Measurements from ENCODE around the gene MYBPHL.
A peak's percentile ranks its signal among the peaks of the same experiment; 100 is the strongest.

Gene MYBPHL

DNA sequence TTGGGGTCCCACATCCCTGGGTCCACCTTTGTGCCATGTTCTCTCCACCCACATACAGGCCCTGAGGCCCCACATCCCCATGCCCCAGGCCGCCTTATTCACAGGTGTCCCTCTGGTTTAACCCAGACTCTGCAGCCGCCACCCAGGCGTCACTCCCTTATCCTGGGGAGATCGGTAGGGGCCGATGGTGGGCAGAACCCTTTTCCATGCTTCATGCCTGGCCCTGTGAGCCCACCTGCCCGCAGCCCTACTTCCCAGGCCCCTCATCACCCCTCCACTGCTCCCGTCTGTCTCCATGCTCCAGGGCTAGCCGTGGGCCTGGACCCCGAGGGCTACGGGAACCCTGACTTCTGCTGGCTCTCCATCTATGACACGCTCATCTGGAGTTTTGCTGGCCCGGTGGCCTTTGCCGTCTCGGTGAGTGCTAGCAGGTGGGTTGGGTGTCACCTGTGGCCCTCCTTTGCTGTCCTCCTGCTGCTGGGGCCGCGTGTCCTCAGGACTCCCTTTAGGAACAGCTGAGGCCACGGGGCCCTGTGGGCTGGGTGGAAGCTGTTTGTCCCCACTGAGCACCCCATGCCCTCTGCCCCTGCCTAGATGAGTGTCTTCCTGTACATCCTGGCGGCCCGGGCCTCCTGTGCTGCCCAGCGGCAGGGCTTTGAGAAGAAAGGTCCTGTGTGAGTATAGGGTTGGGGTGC is 36.0 kb downstream of the MYBPHL start:
- DNase-seq, result no peak
- intact Hi-C loops (cut with DNase I), result loop anchor here (10.0 kb wide), 1 partner anchor 264 kb away; the partner anchor contains the start of gene GPR61

DNA sequence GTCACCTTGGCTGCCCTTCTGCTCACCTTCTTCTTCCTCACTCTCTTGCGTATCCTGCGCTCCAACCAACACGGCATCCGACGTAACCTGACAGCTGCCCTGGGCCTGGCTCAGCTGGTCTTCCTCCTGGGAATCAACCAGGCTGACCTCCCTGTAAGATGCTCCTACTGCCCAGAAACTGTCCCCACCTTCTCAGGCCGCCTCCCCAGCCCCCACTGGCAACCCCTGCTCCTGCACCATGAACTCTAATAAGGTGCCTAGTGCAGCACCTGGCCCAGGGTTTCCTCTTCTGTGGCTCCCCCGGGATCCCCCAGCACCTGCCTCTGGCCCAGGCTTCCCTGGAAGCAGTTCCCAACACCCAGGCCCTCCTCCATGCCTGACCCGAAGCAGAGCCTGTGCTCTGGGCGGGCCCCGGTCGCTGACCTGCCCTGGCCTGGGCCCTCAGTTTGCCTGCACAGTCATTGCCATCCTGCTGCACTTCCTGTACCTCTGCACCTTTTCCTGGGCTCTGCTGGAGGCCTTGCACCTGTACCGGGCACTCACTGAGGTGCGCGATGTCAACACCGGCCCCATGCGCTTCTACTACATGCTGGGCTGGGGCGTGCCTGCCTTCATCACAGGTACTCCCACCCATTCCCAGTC is 36.7 kb downstream of the MYBPHL start:
- intact Hi-C loops (cut with DNase I), result loop anchor here (10.0 kb wide), 3 partner anchors 125 to 265 kb away; partner anchors contain the start of genes ELAPOR1, GPR61 and SORT1

DNA sequence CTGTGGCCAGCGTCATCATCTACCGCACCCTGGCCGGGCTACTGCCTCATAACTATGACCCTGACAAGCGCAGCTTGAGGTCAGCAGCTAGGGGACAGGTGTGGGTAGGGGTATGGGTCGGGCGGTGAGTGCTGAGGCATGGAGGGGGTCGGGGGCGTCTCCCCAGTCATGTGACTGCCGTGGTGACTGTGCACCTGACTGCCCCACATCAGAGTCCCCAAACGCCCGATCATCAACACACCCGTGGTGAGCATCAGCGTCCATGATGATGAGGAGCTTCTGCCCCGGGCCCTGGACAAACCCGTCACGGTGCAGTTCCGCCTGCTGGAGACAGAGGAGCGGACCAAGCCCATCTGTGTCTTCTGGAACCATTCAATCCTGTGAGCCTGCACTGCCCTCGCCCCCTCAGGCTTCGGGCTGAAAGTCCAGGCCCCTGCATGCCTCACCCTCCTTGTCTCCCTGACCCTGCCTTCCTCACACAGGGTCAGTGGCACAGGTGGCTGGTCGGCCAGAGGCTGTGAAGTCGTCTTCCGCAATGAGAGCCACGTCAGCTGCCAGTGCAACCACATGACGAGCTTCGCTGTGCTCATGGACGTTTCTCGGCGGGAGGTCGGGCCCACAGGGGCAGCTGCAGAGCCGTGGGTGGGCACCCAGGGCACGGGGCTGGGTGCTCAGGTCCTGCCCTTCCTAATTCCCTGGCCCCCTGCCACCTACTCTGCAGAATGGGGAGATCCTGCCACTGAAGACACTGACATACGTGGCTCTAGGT is 37.4 kb downstream of the MYBPHL start:
- peak in 1 of 42 donors; percentile 29 for DNase-seq

More for the DNA sequence above, 36.7 kb downstream of the MYBPHL start:
- no peak for DNase-seq

DNA sequence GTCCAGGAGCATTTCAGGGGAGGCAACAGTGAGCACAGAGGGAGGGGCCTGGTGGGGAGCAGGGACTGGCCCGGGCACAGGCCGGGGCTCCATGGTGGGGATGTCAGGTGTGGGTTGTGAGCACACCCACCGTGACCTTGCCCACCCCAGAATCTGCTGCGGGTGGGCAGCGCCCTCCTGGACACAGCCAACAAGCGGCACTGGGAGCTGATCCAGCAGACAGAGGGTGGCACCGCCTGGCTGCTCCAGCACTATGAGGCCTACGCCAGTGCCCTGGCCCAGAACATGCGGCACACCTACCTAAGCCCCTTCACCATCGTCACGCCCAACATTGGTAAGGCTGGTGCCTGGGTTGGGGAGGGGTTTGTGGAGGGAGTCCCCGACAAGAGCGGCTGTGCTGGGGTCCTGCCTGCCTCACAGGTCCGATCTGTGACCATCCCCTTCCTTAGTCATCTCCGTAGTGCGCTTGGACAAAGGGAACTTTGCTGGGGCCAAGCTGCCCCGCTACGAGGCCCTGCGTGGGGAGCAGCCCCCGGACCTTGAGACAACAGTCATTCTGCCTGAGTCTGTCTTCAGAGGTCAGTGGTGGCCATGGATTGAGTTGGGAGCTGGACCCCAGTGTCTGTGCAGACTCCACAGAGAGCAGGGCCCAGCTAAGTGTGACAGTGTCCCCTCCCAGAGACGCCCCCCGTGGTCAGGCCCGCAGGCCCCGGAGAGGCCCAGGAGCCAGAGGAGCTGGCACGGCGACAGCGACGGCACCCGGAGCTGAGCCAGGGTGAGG is 38.2 kb downstream of the MYBPHL start:
- peak in 3 of 42 donors; percentile 52 to 64 (median 52) for DNase-seq
- intact Hi-C loops (cut with DNase I), result loop anchor here (10.0 kb wide), 2 partner anchors 126 to 154 kb away; partner anchors contain the start of genes ELAPOR1 and SORT1

More for the DNA sequence above, 37.4 kb downstream of the MYBPHL start:
- intact Hi-C loops (cut with DNase I), result loop anchor here (10.0 kb wide), 2 partner anchors 125 to 155 kb away; partner anchors contain the start of genes ELAPOR1 and SORT1

DNA sequence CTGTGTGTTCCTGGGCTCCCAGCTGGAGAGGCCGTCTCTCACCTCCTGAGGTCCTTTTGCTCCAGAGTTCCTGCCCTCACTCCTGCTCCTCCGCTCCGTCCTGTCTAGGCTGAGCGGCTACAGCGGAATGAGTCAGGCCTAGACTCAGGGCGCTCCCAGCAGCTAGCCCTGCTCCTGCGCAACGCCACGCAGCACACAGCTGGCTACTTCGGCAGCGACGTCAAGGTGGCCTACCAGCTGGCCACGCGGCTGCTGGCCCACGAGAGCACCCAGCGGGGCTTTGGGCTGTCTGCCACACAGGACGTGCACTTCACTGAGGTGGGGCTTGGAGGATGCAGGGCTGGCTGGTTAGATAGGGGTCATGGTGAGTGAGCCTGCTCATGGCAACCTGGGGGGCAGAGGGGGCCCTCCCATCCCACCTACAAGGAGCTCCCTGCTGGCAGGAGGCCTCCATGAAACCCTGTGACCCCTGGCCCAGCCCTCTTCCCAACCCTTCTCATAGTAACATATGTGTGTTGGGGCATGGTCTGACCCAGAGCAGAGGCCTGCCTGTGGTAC is 39.0 kb downstream of the MYBPHL start:
- intact Hi-C loops (cut with DNase I), result loop anchor here (10.0 kb wide), 2 partner anchors 127 to 153 kb away; partner anchors contain the start of genes ELAPOR1 and SORT1
- peak in 1 of 42 donors; percentile 24 for DNase-seq

DNA sequence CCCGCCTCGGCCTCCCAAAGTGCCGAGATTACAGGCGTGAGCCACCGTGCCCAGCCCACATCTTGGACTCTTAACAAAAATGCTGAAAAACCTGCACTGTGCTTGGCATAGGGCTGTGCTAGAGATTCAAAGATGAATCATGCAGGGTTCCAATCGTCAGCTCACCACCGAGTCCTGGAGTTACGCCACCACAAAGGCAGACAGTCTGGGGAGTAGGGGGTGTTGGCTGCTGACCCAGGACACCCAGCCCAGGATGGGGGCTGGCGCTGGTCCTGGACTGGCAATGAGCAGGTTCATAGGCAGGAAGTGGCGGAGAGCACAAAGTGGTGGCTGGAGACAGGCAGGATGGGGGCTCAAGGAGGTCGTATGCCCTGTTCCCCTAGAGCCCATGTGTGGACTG is 39.8 kb downstream of the MYBPHL start:
- intact Hi-C loops (cut with DNase I), result loop anchor here (10.0 kb wide), 2 partner anchors 128 to 152 kb away; partner anchors contain the start of genes ELAPOR1 and SORT1
- no peak for DNase-seq

DNA sequence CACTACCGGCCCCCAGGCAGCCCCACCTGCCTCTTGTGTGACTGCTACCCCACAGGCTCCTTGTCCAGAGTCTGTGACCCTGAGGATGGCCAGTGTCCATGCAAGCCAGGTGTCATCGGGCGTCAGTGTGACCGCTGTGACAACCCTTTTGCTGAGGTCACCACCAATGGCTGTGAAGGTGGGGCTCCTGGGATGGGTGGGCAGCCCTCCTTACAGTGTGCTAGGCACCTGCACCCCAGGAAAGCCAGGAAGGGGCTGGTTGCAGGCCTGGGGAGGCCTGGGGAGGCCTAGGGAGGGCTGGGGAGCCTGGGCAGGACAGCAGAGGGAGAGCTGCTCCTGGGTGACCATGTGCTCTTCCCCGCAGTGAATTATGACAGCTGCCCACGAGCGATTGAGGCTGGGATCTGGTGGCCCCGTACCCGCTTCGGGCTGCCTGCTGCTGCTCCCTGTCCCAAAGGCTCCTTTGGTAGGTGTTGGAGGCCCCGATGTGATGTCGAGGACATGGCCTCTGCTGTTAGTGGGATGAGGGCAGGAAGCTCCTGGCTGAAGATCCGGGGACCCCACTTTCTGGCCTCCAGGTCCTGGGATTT is 41.0 kb downstream of the MYBPHL start:
- intact Hi-C loops (cut with DNase I), result loop anchor here (10.0 kb wide), 2 partner anchors 129 to 151 kb away; partner anchors contain the start of genes ELAPOR1 and SORT1
- peak in 1 of 42 donors; percentile 17 for DNase-seq

DNA sequence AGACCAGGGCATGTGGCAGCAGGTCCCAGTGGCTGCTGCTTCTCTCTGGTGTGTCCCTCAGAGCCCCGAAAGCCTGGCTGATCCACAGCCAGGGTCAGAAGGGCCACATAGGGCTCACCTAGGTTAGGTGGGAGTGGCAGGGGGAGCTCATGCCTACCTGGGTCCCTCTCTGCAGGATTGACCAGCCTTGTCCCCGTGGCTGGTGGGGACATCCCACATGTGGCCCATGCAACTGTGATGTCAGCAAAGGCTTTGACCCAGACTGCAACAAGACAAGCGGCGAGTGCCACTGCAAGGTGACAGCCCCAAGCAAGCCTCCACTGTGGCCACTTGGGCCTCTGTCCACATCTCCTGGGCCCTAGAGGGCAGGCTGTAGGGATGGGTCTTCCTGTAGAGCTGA is 41.8 kb downstream of the MYBPHL start:
- peak in 2 of 42 donors; percentile 9 to 15 for DNase-seq
- intact Hi-C loops (cut with DNase I), result loop anchor here (10.0 kb wide), 2 partner anchors 130 to 150 kb away; partner anchors contain the start of genes ELAPOR1 and SORT1

DNA sequence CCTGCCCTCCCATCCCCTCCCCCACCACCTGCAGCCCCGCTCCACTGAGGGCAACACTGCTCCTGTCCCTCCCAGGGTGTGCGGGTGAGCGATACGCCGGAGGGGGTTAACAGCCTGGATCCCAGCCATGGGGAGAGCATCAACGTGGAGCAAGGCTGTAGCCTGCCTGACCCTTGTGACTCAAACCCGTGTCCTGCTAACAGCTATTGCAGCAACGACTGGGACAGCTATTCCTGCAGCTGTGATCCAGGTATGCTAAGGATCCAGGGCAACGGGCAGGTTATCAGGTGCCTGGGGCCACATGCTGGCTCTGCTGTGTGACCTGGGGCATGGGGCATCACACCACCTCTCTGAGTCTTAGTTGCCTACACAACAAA is 42.4 kb downstream of the MYBPHL start:
- DNase-seq, result no peak
- intact Hi-C loops (cut with DNase I), result loop anchor here (5.0 to 10.0 kb wide), 3 partner anchors 62 to 150 kb away; partner anchors contain the start of genes ELAPOR1 and SORT1

DNA sequence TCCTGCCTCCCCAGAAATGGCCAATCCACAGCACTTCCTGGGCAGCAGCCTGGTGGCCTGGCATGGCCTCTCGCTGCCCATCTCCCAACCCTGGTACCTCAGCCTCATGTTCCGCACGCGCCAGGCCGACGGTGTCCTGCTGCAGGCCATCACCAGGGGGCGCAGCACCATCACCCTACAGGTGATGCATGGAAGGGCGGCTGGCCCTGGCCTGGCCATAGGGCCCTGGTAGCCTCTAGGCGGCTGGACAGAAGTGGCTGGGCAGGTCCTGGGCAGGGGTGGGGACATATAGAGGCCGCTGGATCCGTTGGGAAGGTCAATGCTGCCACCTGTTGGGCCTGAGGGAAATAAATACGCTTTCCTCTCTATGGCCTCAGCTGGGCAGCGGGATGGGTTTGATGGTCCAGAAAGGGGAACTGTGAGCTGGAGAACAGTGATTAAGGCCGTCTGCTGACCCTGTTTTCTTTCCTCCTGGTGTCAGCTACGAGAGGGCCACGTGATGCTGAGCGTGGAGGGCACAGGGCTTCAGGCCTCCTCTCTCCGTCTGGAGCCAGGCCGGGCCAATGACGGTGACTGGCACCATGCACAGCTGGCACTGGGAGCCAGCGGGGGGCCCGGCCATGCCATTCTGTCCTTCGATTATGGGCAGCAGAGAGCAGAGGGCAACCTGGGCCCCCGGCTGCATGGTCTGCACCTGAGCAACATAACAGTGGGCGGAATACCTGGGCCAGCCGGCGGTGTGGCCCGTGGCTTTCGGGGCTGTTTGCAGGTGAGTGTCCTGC is 43.0 kb downstream of the MYBPHL start:
- DNase-seq, result peak; percentile 63 to 94 (median 84)
- intact Hi-C loops (cut with DNase I), result loop anchor here (5.0 to 10.0 kb wide), 3 partner anchors 61 to 149 kb away; partner anchors contain the start of genes ELAPOR1 and SORT1

DNA sequence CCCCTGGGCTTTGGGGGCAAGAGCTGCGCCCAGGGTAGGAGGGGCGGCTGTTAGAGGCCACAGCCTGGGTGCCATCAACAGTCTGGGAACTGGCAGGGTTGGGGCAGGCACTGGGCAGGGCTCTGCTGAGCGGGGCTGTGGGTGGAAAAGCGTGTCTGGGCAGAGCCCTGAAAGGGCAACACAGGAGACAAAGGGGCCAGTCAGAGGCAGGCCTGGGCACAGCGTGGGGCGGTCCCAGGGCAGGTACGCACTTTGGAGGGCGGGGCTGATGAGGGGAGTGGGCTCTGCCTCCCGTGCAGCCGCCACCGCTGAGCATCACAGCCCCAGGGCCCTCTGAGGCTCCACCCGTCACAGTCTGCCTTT is 43.6 kb downstream of the MYBPHL start:
- intact Hi-C loops (cut with DNase I), result loop anchor here (5.0 to 10.0 kb wide), 3 partner anchors 61 to 148 kb away; partner anchors contain the start of genes ELAPOR1 and SORT1
- DNase-seq, result peak in 2 of 42 donors; percentile 26 to 51

DNA sequence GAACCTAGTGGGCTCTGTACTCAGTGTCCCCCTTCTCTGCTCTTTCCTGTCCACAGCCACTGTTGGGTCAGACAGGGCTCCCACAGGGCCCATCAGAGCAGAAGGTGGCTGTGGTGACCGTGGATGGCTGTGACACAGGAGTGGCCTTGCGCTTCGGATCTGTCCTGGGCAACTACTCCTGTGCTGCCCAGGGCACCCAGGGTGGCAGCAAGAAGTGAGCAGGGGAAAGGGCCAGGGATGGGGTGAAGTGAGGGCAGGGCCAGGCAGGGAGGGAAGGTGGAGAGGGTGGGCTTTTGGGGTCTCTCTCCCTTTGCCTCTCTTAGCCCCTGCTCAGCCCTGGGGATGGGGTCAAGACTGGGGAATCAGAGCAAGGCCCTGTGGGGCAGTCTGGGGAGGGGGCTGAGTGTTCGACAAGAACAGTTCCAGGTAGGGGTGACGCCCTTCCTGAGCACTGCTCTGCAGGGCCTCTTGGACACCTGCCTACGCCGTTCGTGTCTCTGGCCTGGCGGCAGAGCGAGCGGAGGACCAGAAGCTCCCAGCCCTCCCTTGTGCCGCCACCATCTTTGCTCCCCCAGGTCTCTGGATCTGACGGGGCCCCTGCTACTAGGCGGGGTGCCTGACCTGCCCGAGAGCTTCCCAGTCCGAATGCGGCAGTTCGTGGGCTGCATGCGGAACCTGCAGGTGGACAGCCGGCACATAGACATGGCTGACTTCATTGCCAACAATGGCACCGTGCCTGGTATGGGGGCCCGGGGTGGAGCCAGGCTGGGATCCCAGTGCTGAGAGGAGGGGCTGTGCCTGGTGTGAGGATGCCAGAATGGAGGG is 44.4 kb downstream of the MYBPHL start:
- DNase-seq, result no peak
- intact Hi-C loops (cut with DNase I), result loop anchor here (5.0 to 10.0 kb wide), 3 partner anchors 60 to 148 kb away; partner anchors contain the start of genes ELAPOR1 and SORT1

DNA sequence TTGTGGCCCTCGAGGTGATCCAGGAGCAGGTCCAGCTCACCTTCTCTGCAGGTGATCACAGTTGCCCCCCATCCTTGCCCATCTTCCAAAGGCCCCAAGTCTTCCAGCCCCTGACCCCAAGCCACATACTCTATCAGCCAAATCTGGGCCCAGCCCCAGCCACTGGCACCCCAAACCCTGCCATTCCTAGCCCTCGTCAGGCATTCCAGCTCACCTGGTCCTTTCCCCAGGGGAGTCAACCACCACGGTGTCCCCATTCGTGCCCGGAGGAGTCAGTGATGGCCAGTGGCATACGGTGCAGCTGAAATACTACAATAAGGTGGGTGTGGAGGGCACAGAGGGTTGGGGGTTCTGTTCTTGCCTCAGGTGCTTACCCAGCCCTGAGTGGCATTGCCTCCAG is 45.2 kb downstream of the MYBPHL start:
- no peak for DNase-seq
- intact Hi-C loops (cut with DNase I), result loop anchor here (5.0 to 10.0 kb wide), 3 partner anchors 59 to 147 kb away; partner anchors contain the start of genes ELAPOR1 and SORT1

DNA sequence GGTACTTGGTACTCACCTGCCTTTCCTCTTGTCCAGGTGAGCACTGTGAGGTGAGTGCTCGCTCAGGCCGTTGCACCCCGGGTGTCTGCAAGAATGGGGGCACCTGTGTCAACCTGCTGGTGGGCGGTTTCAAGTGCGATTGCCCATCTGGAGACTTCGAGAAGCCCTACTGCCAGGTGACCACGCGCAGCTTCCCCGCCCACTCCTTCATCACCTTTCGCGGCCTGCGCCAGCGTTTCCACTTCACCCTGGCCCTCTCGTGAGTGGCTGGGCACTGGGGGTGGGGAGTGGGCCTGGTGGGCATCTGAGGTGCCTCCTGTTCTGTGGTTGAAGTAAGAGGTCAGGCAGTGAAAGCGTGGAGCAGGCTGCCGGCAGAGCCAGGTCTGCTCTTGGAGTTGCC is 45.8 kb downstream of the MYBPHL start:
- intact Hi-C loops (cut with DNase I), result loop anchor here (5.0 to 10.0 kb wide), 3 partner anchors 59 to 146 kb away; partner anchors contain the start of genes ELAPOR1 and SORT1
- DNase-seq, result no peak

Measured in head of caudate nucleus (tissue), 42 donors.